SW 1271 (cell line): ENCODE data around the gene PRDM16.

Source experiments
- DNase-seq, 2 experiments: peaks; one replicate each; lab custom pipeline; 2025; lab: John Stamatoyannopoulos, UW

The PRDM16 gene

GRCh38 chr1:3451994-3452865 is 383.2 kb downstream of the PRDM16 start:
- DNase-seq, result no peak

GRCh38 chr1:3452866-3453175 is 383.8 kb downstream of the PRDM16 start:
- no peak for DNase-seq

DNA sequence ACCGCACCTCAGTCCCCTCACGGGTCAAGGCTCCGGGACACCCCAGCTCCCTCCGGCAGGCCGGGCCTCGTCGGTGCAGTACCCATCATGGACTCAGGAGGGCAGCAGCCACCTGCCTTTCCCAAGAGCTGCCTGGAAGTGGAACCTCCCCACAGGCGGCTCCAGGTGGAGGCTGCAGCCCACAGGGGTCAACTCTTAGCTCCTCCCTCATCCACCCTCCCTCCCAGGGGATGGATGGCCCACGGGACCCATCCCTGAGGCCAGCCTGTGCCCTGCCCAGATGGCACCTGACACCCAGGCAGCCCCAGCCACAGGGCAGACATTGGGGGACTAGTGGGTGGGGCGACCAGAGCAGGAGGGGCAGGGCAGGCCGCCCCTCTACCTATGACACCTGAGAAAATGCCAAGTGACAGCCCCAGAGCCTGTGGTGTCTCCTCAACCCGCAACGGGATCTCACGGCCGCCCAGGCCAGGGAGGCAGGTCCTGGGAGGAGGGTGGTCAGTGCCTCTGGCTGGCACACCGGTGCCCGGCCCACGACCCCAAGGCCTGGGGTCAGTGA is 384.3 kb downstream of the PRDM16 start:
- peak; percentile 24 to 46 for DNase-seq

DNA sequence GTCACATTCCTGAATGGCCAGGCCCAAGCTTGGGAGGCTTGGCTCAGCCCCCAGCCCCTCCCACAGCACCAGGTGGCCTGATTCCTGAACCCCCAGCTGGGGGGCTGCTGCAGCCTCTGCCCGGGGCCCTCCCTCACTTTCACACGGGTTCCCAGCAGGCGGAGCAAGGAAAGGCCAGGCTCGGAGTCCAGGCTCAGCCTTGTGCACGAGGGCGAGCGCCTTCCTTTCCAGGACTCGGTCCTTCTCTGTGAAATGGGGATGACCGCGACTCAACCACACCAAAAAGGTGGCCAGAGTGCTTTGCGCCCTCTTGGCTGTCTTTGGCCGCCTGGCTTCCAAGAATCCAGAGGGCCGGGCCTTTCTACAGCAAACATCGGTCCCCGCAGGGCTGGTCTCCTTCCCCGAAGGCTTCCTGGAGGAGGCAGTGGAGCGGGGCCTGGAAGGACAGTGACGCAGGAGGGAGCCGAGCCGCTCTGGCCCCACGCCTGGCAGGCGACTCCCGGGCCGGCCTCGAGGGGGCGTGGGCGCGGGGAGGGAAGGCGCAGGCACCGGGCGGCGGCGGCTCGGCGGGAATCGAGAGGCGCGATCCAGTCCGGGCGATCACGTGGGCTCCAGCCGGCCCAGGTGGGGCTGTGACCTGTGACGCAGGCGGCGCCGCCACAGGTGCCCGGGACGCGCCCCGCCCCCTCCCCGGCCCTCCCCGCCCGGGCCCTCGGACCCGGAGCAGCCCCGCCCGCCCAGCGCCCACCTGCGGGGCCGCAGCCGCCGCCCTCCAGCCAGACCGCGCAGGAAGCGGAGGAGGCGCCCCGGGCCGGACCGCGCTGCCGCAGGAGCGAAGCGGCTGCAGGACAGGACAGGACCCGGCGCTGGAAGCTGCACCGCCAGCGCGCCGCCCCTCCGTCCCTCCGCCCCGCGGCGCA is 385.1 kb downstream of the PRDM16 start, which contains the start of gene ARHGEF16:
Gene ARHGEF16, plus strand, starts transcription at position 775 of the 920 bp plus-strand sequence. CDS start 8,420 bp downstream, outside the sequence.
- DNase-seq, result peak; percentile 17 to 28

DNA sequence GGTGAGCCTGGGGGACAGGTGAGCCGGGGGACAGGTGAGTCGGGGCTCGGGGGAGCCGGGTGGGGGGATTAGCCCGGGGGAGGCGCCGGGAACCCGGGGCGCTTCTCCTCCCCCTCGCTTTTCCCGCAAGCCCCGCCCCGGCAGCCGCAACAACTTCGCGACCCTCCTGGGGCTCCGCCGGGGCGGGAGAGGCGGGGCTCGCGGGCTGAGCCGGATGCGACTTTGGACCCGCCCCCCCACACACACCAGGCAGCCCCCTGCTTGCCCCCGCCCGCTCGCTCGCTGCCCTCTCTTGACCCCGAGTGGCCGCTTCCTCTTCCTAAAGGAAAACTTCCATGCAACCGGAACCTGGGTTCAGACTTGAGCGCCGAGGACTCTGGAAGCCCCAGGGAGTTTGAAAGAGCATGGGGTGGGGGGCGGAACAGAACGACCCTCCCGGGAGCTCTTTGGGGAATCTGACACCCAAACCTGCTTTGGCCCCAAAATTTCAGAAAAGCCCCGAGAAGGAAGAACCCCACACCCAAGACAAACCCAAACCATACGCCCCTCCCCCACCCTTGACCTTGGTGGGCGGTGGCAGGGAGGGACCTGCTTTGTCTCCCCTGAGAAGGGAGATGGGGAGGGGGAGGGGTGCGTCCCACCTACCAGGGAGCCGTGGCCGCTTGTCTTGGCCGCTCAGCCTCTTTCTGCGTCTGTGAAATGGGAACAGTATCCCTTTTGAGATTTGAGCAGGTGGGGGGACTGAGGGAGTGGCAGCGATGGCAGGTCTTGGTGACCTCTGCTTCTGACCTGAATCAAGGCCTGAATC is 386.0 kb downstream of the PRDM16 start:
- DNase-seq, result peak in 1 of 2 experiments; percentile 9

DNA sequence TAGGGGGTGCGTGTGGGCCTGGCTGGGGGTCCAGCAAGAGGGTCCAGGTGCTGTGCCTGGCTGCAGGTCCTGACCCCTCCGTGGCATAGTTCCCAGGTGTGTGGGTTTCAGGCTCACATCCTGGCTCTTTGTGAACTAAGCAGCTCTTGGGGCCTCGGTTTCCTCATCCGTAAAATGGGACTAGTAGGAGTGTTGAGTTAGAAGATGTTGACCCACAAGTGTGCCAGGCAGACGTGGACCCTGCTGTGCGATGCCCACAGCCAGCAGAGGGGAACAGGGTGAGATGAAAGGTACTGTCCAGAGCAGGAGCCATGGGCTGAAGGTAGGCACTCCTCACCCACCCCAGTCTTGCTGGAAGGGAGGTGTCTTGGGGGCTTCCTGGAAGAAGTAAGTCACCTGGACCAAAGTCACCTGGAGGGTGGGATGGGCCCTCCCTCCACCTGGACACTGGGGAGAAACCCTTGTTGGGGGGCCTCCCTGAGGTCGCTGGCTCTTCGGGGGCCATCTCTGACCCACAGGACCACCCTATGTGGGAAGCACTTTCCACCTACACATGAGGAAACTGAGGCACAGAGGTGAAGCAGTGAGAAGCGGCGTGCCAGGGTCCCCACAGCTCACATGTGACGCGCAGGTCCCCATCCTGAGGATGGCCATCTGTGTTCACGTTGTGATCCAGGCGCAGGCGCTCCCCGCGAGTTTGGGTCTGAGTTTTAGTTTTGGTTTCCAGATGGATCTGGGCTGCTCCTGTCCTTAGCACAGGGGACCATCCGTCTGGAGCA is 386.9 kb downstream of the PRDM16 start:
- DNase-seq, result no peak

GRCh38 chr1:3456449-3456963 is 387.5 kb downstream of the PRDM16 start:
- DNase-seq, result no peak

GRCh38 chr1:3456964-3457909 is 388.2 kb downstream of the PRDM16 start:
- DNase-seq, result no peak

- no peak for DNase-seq
Observed at GRCh38 chr1:3457910-3458883, 389.2 kb downstream of the PRDM16 start.

DNA sequence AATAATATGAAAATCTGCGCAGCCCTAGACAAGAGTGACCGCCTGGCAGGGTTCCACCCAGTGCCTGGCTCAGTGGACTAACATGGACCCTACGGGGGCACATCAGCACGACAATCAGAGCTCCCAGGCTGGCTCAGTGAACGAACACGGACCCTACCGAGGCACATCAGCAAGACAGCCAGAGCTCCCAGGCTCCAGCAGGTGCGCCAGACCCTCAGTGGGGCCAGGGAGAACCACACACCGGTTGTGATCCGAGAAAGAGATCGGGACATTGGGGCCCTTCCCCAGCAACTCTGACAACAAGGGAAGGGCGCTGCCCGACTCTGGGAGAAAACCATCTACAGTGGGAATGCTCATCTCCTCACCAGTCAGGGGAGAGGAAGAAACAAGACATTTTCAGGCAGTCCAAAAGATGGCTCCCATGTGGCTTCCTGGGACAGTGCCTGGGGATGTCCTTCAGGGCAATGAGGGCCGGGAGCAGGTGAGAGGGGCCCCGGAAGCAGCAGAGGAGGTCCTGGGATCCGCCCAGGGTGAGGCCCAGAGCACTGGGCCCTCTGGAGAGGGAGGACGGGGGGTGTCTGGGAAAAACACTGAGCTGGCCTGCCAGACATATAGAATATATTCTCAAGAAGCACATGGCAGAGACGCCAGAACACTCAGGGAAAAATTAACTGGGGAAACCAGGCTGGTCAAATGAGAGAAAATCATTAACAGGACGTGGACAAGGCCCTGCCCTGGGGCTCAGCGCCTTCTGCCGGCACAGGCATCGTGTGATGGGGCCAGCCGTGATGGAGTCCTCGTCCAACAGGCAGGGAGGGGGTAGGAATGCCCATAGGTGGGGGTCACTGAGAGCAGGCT is 390.3 kb downstream of the PRDM16 start:
- DNase-seq, result no peak

DNA sequence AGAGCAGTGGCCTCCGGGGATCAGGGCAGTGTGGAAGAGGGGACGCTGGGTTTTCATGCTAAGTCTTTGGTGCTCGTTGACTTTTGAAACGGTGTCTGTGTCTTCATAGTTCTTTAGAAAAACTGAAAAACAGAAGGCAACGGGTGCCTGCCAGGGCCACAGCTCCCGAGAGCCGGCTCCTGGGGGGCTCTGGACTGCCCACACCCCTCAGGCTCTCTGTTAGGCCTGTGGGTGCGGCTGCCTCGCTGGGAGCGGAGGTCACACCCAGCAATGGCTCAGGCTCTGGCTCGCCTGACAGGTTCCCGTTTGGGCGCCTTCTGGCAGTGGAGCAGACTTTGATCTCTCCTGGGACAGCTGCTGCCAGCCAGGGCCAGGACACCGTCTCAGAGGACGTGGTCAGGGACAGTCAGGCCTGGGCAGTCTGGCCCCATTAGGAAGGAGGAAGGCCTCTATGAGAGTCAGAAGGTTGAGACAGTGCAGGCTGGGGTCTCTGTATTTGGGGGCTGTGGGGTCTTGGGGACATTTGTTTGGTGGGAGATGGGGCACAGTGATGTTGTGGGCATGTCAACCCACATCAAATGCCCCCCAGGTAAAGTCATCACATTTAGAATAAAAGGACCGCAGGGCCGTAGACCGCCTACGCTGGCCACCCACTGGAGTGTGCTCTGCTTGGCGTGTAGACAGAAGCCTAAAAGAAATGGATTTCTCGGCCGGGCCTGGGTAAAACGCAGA is 391.1 kb downstream of the PRDM16 start:
- DNase-seq, result no peak

DNA sequence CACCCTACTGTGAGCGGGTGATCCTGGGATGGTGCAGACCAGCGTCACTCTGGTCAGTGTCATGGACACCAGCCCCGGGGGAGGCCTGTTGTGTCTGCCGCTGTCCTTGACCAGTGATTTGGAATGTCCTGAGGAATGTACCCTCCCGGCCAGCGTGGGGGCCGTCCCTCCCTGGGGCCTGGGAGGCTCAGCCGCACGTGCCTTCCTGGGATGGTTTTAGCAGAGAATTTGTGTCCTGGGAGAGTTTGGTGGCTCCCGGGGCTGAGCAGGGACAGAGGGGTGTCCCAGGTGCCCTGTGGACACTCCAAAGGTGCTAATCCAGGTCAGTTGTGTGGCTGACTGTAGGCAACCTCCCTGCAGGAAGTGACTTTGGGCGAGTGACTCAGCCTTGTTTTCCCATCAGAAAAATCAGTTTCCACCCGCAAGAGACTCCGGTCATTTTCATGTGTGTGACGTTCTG is 391.7 kb downstream of the PRDM16 start:
- no peak for DNase-seq

DNA sequence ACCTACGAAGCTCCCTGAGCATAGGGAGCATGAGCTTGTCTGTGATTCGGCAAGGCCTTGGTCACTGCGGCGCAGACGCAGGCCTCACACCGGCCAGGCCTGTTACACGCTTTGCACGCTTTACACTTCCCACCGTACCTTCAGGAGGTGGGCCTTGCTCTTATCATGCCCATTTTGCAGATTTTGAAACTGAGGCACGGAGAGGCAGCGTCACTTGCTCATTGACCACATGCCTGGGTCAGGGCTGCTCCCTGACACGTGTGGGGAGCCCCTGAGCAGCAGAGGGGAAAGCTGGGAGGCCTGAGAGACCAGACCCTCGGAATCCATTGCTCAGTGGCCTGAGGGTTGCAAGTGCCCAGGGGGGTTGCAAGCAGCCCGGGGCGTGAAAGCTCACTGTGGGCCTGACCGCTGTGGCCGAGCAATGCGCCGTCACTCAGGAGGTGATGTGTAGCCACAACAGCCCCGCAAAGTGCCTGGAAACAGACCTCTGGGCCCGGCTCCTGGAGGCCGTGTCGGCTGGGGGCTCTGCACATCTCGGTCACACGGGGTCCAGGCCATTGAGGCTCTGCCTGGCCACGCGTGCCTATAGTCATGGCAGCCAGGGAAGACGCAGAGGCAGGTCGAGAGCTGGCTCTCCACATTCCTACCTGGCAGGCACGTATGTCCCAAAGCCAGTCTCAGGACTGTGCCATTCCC is 392.4 kb downstream of the PRDM16 start:
- DNase-seq, result no peak

DNA sequence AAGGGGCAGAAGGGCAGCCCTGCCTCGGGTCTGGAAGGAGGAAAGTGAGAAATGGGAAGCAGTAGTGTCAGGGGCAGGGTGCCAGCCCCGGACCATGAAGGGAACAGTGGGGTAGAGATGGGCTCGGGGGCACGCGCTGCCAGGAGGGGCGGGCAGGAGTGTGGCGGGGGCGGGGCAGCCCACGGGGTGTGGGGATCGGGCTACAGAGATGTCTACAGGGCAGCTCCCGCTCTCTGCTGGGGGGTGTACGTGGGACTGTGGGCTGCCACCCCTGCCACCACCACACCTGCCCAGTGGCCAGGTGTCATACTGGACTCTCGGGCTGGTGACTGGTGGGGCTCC is 392.9 kb downstream of the PRDM16 start:
- no peak for DNase-seq

DNA sequence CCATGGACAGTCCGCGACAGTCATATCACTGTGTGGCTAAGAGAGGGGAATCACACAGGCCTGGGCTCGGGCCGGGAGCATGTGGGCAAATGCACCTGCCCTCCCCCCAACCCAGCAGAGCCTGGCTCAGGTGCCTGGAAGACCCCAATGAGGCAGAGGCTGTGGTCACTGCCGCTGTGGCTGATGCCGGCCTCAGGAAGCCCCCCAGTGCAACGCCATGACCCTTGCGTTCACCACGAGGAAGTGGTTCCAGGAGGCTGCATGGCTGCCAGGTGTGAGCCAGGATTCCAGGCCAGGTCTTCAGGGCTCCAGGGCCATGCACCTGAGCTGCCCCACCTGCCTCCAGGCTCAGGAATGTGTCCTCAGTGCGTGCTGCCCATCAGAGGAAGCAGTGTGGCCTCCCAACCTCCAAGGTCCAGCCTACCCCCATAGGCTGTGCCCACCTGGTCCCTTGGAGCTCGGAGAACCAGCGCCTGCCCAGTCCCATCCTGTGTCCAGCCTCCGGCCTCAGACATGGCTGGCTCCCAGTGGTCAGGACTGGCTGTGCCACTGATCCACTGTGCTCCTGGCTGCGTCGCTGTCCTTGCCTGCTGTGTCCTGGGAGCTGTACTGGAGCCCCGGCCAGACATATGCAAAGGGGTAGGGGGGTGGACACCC is 393.5 kb downstream of the PRDM16 start:
- DNase-seq, result no peak

DNA sequence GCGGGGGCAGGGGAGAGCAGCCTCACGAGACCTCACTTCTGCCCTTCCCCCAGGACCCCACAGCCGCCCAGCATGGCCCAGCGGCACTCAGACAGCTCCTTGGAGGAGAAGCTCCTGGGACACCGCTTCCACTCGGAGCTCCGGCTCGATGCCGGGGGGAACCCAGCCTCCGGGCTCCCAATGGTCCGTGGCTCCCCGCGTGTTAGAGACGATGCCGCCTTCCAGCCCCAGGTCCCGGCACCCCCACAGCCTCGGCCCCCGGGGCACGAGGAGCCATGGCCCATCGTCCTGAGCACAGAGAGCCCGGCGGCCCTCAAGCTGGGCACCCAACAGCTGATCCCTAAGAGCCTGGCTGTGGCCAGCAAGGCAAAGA is 394.0 kb downstream of the PRDM16 start:
- DNase-seq, result no peak
